GM21423 (cell line): ENCODE data around the gene BUB3.

Experiments
- ATAC-seq: cut with Tn5 transposase; IDR thresholded peaks from one replicate; pipeline ENCODE4 v1.9.1; 2021; ENCODE audit warnings: mild to moderate bottlenecking, moderate library complexity; ENCODE audit not compliant: unreplicated experiment

Gene BUB3

GRCh38 chr10:123202506-123202905, 48.3 kb downstream of the BUB3 start:
- no peak for ATAC-seq

GRCh38 chr10:123203393-123204126, 49.4 kb downstream of the BUB3 start:
- ATAC-seq: no peak

DNA sequence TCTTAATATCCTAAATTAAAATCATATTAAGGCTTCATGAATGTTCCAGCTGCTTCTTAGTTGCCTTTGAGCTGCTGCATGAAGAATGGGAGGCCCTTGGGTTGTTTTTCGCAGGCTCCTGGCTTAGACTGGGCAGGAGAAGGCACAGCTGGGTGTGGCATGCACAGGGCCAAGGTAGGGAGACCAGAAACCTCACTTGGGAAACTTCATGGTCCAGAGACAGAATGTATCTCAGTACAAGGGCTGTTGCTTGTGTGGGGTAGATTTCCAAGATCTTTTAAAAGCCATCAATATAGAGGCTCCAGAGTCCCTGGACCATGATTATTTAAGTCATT, 49.9 kb downstream of the BUB3 start:
- no peak for ATAC-seq

DNA sequence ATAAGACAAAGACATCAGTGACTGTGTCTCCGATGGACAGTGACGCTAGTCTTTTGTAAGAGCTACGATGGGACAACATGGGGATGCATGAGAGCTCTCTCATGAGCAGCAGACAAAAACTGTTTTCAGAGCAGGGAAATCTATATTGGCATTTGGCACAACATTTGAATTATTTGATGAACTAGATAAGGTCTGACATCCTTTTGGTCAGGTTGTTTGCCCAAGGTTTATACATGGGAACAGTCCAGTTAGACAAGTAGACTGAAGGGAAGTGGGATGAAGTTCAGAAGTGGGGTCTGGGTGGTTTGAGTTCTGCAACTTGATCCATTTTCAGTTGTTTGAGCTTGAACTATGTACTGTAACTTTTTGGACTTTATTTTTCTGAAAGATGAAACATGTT, 50.8 kb downstream of the BUB3 start:
- ATAC-seq: no peak

GRCh38 chr10:123212063-123212462, 57.9 kb downstream of the BUB3 start:
- no peak for ATAC-seq

GRCh38 chr10:123212640-123213039, 58.4 kb downstream of the BUB3 start:
- no peak for ATAC-seq

DNA sequence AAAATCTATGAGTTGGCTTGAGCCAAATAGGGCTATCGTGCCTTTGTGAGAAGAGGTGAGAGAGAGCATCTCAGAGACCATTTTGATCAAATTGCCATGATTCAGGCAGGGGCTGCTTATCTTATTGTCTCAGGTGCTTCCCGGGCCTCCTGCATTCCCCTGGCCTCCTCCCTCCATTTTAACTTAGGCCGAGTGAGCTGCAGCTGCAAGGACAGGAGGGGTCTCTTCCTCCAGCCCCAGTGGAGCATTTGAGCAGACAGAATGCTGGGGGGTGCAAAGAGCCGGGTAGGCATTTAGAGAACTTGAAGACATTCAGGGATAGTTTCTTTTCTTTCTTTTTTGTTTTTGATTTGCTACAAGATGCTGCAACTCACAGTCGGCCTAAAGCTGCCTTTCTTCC, 59.0 kb downstream of the BUB3 start:
- no peak for ATAC-seq
